NCI-H526 treated with DMSO at 0.1 percent for 48 hours (cell line): ENCODE measurements around the gene RBM10.

Experiments used
- DNase-seq: peaks from one replicate; lab custom pipeline; 2025; lab: John Stamatoyannopoulos, UW

RBM10 gene

GRCh38 chrX:47146936-47147859 lies 2.2 kb downstream of the RBM10 start:
- DNase-seq: no peak

DNA sequence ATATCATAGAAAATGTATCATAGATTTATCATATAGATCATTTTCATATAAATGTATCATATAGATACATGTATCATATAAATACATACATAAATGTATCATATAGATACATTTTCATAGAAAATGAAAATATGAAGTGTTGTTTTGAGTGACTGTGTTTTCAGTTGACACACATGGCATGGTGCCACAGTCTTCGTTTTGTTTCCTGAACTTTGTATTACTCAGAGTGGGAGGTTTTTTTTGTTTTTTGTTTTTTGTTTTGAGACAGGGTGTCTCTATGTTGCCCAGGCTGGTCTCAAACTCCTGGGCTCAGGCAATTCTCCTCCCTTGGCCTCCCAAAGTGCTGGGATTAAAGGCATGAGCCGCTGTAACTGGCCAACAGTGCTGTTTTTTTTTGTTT lies 3.9 kb downstream of the RBM10 start:
- no peak for DNase-seq

DNA sequence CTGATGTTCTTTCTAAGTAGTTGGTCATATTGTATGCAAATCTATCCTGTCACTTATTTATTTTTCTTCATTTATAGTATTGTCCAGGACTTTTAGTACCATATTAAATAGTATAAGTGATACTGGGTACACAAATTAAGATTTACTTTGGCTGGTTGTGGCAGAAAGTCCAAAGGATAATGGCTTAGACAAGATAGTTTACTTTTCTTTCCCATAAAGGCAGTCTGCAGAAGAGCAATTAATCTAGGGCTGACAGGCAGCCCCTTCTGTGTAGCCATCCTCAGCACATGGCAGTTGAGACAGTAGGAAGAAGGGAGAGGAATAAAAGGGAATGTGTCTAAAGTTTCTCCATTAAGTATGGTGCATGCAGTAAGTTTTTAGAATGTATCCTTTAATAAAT lies 6.4 kb downstream of the RBM10 start:
- DNase-seq: no peak

DNA sequence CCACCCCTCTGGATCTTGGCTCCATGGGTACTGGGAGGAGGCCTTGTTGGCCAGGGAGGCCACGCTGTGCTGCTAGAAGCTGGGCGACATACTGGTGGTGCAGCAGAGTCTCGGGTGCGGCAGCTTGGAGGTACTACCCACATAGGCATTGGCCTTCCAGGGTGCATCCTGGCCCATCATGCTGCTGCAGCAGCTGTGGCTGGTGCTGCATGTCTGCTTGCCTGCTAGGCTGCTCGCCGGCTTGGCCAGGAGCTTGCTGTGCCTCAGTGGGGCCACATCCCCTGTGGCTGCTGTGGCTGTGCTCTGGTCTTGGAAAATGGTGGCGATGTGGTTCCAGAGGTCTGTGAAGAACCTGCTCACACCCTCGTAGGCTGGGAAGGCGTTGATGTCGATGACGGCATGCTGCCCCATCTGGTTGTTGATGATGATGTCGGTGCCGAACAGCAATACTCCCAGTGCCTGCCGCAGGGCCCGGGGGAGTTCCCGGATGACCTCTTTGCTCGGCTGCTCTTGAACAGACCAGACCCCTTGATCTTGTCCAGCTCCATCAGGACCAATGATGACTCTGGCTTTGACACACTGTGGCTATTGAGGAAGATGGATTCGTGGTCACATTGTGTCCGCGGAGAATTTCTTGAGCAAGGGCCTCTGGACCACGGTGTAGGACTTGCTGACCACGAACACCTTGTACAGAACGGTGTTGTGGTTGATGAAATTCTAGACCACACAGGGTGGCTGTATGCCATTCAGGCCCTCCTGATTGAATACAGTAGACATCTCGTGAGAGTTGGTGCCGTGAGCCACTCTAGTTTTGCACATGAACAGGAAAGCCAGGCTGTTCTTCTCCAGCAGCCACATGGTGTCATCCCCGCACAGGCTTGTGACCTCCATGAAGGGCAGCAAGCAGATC lies 11.8 kb downstream of the RBM10 start:
- DNase-seq: no peak

- no peak for DNase-seq
Observed at GRCh38 chrX:47158131-47158530, 13.1 kb downstream of the RBM10 start.

- DNase-seq: no peak
Observed at GRCh38 chrX:47158781-47159180, 13.8 kb downstream of the RBM10 start.

DNA sequence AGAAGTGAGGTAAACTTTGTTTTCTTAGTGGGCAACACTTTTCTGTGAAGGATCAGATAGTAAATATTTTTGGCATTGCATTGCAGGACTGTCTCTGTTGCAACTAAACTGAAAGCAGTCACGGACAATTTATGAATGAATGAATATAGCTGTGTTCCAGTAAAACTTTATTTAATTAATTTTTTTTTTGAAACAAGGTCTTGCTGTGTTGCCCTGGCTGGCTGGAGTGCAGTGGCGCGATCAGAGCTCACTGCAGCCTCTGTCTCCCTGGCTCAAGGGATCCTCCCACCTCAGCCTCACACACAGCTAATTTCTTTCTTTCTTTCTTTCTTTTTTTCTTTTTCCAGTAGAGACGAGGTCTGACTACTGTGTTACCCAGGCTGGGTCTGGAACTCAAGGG lies 15.8 kb downstream of the RBM10 start:
- DNase-seq: no peak

DNA sequence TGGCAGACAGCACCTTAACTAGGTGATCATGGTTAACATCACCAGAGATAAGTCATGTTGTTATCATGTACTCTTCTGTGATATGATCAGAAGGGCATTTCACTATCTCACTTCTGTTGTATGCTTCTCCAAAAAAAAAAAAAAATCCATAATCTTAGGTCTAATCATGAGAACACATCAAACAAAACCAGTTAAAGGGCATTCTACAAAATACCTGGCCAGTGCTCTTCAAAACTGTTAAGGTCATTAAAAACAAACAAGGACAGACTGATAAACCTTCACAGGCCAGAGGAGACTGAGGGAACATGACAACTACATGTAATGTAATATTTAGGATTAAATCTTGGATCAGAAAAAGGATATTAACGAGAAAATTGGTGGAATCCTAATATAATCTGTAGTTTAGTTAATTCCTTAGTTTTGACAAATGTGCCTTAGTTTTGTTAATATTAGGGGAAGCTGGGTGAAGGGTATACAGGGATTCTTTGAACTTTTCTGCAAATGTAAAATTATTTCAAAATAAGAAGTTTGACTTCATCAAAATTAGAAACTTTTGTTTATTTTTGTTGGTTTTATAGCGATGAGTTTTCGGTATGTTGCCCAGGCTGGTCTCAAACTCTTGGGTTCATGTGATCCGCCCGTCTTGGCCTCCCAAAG lies 18.0 kb downstream of the RBM10 start:
- DNase-seq: no peak

DNA sequence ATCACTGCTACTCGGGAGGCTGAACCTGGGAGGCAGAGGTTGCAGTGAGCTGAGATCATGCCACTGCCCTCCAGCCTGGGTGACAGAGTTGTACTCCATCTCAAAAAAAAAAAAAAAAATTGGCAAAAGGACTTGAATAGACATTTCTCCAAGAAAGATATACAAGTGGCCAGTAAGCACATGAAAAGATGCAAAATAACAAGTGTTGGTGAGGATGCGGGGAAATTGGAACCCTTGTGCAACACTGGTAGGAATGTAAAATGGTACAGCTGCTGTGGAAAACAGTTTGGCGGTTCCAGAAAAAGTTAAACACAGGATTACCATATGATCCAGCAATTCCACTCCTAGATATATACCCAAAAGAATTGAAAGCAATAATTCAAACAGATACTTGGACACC lies 19.4 kb downstream of the RBM10 start:
- no peak for DNase-seq

- no peak for DNase-seq
Observed at GRCh38 chrX:47166126-47166525, 21.1 kb downstream of the RBM10 start.

DNA sequence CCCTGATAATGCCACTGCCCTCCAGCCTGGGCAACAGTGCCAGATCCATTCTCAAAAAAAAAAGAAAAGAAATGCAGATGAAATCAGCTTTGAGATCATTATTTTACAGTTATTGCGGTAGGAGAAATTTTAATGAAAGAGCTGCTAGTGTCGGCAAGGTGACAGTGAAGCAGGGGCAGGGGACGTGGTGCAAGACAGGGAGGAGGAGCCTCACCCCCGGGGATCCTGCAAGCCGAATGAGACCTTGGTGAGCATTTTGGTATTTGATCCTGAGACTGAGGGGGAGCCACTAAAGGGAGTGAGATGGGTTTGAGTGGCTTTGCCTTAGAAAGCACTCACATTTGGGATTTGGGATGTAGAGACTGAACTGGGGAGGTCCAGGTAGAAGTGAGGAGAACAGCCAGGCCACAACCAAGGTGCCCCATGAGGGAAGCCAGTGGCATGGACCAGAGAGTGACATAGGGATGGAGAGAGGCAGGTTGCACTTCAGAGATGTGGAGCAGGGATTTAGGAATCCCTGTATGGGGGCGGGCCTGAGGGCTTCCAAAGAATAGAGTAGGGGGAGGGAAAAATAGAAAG lies 23.6 kb downstream of the RBM10 start:
- DNase-seq: no peak

GRCh38 chrX:47169273-47169672 lies 24.3 kb downstream of the RBM10 start:
- no peak for DNase-seq

- no peak for DNase-seq
Observed at GRCh38 chrX:47169726-47170515, 24.9 kb downstream of the RBM10 start.

- no peak for DNase-seq
Observed at GRCh38 chrX:47170861-47171692, 26.1 kb downstream of the RBM10 start.

DNA sequence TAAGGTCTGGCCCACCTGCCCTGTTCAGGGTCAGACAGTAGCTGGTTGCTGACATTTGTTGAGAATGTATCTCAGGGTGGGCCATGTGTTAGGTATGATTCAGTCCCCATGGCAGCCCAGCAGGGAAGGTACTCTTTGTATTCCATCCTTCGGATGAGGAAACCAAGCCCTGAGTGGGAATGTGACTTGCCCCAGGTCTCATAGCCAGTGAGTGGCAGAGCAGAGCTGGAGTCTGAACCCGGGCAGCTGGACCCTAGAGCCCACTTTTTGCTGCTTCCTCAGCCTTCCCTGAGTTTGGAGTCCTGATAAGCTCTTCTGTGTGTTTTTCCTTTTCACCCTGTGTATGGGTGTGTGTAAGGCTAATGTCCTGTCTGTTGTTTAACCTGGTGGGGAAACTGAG lies 27.0 kb downstream of the RBM10 start:
- no peak for DNase-seq

DNA sequence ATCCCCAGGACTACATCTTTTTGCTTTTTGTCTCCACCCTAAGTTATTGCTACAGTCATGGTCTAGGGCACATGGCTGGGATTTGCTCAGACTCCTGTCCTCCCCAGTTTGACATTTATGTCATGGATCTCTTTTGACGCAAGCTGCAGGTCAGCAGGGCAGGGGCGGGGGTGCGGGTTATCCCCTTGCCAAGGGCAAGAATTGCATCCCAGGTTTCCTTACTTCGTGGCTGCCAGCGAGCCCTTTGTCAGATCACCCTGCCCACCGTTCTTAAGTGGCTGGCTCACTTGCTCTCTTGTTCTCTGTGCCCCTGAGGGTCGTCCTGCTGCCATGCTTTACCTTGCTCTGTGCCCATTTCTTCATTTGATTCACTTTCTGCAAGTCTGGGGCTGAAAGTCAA lies 27.5 kb downstream of the RBM10 start:
- no peak for DNase-seq

DNA sequence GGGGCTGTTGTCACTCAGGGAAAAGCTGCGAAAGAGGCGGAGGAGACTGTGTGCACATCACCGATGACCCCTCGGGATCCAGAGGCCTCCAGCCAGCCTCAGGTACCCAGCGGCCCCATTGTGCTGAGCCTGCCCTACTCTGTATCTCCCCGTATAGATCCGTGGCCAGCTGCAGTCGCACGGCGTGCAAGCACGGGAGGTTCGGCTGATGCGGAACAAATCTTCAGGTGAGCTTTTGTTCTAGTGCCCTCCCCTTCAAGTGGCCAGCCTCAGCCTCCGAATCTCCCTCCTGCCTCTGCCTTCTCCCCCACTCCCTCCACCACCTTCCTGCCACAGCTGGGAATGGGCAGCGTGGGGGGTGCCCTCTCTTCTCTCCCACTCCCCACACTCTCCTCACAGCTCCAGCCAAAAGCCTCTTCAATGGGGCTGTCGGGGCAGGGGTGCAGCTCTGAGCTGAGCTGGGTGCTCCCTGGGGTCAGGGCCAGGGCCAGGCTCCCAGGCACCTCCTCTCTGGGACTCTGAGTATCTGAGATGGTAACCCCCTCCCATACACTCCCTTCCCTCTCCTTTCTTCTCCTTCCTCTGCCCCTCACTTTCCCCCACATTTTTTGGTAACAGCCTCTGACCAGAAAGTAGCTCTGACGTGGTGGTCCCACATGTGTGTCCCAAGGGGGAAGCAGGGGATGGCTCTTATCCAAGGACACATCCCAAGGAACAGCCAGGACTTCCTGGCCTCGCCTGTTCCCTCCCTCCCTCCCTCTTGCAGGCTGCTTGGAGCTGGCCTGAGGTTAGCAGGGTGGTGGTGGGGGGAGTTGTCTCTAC lies 28.2 kb downstream of the RBM10 start:
- DNase-seq: no peak

GRCh38 chrX:47174376-47174775 lies 29.4 kb downstream of the RBM10 start:
- DNase-seq: no peak

DNA sequence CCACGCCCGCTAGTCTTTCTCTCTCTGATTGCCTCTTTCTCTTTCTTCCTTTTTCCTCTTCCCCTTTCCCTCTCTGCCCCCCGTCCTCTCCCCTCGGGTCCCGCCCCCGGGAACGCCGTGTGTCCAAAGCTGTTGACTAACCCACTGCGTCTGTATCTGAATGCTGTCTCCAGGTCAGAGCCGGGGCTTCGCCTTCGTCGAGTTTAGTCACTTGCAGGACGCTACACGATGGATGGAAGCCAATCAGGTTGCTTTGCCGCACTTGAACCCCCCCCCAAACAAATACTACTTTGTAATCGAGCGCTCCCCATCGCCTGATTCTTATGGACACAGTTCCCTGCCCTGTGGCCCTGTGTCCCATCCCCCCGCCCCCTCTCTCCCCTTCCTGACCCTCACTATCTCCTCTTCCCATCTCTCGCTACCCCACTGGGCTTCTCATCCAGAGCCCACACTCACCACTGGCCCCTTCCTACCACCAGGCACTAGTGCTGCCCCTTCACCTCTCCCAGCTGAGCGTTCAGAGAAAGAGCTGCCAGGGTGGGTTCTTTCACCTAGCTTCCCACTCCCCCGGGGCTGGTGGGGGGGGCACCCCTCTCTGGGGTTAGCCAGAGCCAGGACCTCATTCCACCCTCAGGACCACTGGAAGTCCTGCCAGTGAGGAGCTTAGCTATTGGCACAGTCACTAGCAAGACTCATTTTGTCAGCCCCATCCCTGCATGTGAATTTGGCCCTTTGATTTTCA lies 30.0 kb downstream of the RBM10 start:
- DNase-seq: no peak
